Gastrocnemius medialis (tissue), 4 donors: ENCODE measurements around the gene PPP6R2. TPM values are rescaled to one million over a fixed set of nuclear protein-coding genes. Genes with fewer than 3 reads are reported as not detected.

Experiments used
- ATAC-seq, 2 donors: fragments of 150-250 bp; one replicate each; pipeline ENCODE4 v1.9.1; 2016
- DNase-seq, 2 donors: peaks; one replicate each; pipeline ENCODE4 v3.0.0-alpha.2; 2019
- H3K27ac ChIP-seq, 4 donors: fragments of 200-600 bp; sonication (generic); 1 replicate in 1 of 4; 2 replicates in 3 of 4; pipeline ENCODE4 v1.5.1; 2016 to 2018; ENCODE audit warnings: mild to moderate bottlenecking in 2 of 4, moderate library complexity in 1 of 4
- H3K27me3 ChIP-seq, 3 donors: fragments of 200-600 bp; sonication (generic) in 2 of 3; 1 replicate in 1 of 3; 2 replicates in 2 of 3; pipeline versions ENCODE4 v1.5.1 to v1.6.0; 2016 to 2019; ENCODE audit warnings: mild to moderate bottlenecking in 1 of 3, moderate library complexity in 1 of 3
- H3K36me3 ChIP-seq, 2 donors: fragments of 200-600 bp; sonication (generic) in 1 of 2; one replicate each; pipeline ENCODE4 v1.5.1; 2017 to 2018
- H3K4me1 ChIP-seq, 2 donors: fragments of 200-600 bp; sonication (generic) in 1 of 2; one replicate each; pipeline ENCODE4 v1.5.1; 2016 to 2017; ENCODE audit warnings: mild to moderate bottlenecking in 2 of 2
- H3K4me3 ChIP-seq, 4 donors: fragments of 200-600 bp; sonication (generic) in 3 of 4; 1 replicate in 1 of 4; 2 replicates in 3 of 4; pipeline ENCODE4 v1.5.1; 2016 to 2019; ENCODE audit warnings: mild to moderate bottlenecking in 2 of 4
- H3K9me3 ChIP-seq, 3 donors: fragments of 200-600 bp; sonication (generic) in 2 of 3; 1 replicate in 1 of 3; 2 replicates in 2 of 3; pipeline ENCODE4 v1.5.1; 2016 to 2019
- POLR2A ChIP-seq, 2 donors: fragments of 450-650 bp; IDR thresholded peaks; one replicate each; pipeline ENCODE4 v1.6.1; 2017; ENCODE audit warnings: antibody characterized with exemption in 2 of 2, mild to moderate bottlenecking in 2 of 2, moderate library complexity in 2 of 2
- in situ Hi-C, 4 donors: fragments of 200-750 bp; cut with MboI; loops; one replicate each; pipeline versions ENCODE4 v1.15.0 to v1.8.0; 2017; ENCODE audit warnings: low sequenced_read_pairs in 4 of 4
- intact Hi-C: fragments of 100-400 bp; cut with DNase I; formaldehyde crosslinking; loops from one replicate; pipeline ENCODE4 v1.15.1; 2023; ENCODE audit warnings: low total_unique reads
- total RNA-seq, 4 donors: library from RNA; depleted of rRNA; stranded (reverse); fragments of >200 nt; gene quantifications; one replicate each; pipeline versions ENCODE4 v1.1.0 to v1.2.3, GENCODE V29; 2016
- TF ChIP-seq, protein P1 (sequence below), 5 experiments: fragments of 450-650 bp in 3 of 5; fragments of 200-600 bp in 2 of 5; sonication (generic) in 2 of 5; IDR thresholded peaks in 4 of 5; conservative IDR thresholded peaks in 1 of 5; 1 replicate in 4 of 5; 2 replicates in 1 of 5; pipeline ENCODE4 v1.5.1; 2016 to 2019; ENCODE audit warnings: antibody characterized with exemption in 5 of 5, mild to moderate bottlenecking in 3 of 5, moderate library complexity in 3 of 5

The PPP6R2 gene
- total RNA-seq, 4 donors from 2014 or later: 55.7 to 96.2 (median 74.1) TPM

GRCh38 chr22:50416996-50417395 is 73.9 kb downstream of the PPP6R2 start:
- Histone ChIP-seq H3K36me3 (peaks cover 0 to 86% of the 10 kb centered on the region in 2 donors), H3K27ac (no peak overlapping the region), H3K4me3 (no peak overlapping the region), H3K9me3 (no peaks in the 10 kb centered on the region), H3K27me3 (no peaks in the 10 kb centered on the region), H3K4me1 (no peaks in the 10 kb centered on the region)
- ATAC-seq (no peak), DNase-seq (no peak)
- TF ChIP-seq, protein P1, sequence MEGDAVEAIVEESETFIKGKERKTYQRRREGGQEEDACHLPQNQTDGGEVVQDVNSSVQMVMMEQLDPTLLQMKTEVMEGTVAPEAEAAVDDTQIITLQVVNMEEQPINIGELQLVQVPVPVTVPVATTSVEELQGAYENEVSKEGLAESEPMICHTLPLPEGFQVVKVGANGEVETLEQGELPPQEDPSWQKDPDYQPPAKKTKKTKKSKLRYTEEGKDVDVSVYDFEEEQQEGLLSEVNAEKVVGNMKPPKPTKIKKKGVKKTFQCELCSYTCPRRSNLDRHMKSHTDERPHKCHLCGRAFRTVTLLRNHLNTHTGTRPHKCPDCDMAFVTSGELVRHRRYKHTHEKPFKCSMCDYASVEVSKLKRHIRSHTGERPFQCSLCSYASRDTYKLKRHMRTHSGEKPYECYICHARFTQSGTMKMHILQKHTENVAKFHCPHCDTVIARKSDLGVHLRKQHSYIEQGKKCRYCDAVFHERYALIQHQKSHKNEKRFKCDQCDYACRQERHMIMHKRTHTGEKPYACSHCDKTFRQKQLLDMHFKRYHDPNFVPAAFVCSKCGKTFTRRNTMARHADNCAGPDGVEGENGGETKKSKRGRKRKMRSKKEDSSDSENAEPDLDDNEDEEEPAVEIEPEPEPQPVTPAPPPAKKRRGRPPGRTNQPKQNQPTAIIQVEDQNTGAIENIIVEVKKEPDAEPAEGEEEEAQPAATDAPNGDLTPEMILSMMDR (IDR thresholded peaks at IDR 0.05 in 4 of 5, conservative IDR thresholded peaks at IDR 0.05 in 1 of 5): no peak
- no peak for TF ChIP-seq POLR2A (IDR thresholded peaks at IDR 0.05)
- intact Hi-C loops: no loop called here
- in situ Hi-C loops: no loop called here

GRCh38 chr22:50417411-50418210 is 74.5 kb downstream of the PPP6R2 start:
- DNase-seq: no peak
- Histone ChIP-seq H3K36me3 (peaks cover 0 to 93% of the 10 kb centered on the region in 2 donors), H3K27ac (no peak overlapping the region)

GRCh38 chr22:50418624-50419023 is 75.5 kb downstream of the PPP6R2 start:
- Histone ChIP-seq H3K27me3 (no peaks in the 10 kb centered on the region), H3K4me3 (no peak overlapping the region), H3K4me1 (no peaks in the 10 kb centered on the region), H3K36me3 (peaks cover 0 to 97% of the 10 kb centered on the region in 2 donors), H3K27ac (no peak overlapping the region), H3K9me3 (no peaks in the 10 kb centered on the region)
- ATAC-seq: no peak
- DNase-seq: no peak
- TF ChIP-seq, protein P1 (IDR thresholded peaks at IDR 0.05 in 4 of 5, conservative IDR thresholded peaks at IDR 0.05 in 1 of 5): no peak
- TF ChIP-seq POLR2A (IDR thresholded peaks at IDR 0.05): no peak
- in situ Hi-C loops: no loop called here
- intact Hi-C loops: no loop called here

More at GRCh38 chr22:50417411-50418210, 74.5 kb downstream of the PPP6R2 start:
- Histone ChIP-seq H3K27me3 (no peaks in the 10 kb centered on the region), H3K9me3 (no peaks in the 10 kb centered on the region), H3K4me1 (no peaks in the 10 kb centered on the region), H3K4me3 (no peak overlapping the region)
- in situ Hi-C loops: no loop called here
- no peak for ATAC-seq
- intact Hi-C loops: no loop called here
- TF ChIP-seq, protein P1 (IDR thresholded peaks at IDR 0.05 in 4 of 5, conservative IDR thresholded peaks at IDR 0.05 in 1 of 5): no peak
- TF ChIP-seq POLR2A (IDR thresholded peaks at IDR 0.05): no peak

DNA sequence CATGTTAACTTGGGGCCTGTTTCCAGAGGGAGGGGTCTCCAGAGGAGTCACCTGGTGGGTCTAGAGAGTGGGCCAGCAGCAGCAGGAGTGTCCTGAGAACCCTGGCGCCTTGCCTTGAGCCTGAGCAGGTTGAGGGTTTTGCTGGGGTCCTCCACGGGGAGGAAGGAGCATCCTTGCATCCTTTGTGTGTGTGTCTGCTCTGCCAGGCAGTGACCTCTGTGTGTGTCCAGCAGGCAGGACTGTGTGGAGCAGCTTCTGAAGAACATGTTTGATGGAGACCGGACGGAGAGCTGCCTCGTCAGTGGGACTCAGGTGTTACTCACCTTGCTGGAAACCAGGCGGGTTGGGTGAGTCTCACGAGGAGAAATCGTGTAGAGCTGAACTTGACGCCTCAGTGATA is 76.0 kb downstream of the PPP6R2 start:
- H3K27ac ChIP-seq: no peak overlapping the region
- H3K27me3 ChIP-seq: no peaks in the 10 kb centered on the region
- no peaks in the 10 kb centered on the region for H3K4me1 ChIP-seq
- intact Hi-C loops: no loop called here
- in situ Hi-C loops: no loop called here
- TF ChIP-seq, protein P1 (IDR thresholded peaks at IDR 0.05 in 4 of 5, conservative IDR thresholded peaks at IDR 0.05 in 1 of 5): no peak
- no peak overlapping the region for H3K4me3 ChIP-seq
- peaks cover 0 to 97% of the 10 kb centered on the region in 2 donors for H3K36me3 ChIP-seq
- DNase-seq (no peak), ATAC-seq (no peak)
- no peaks in the 10 kb centered on the region for H3K9me3 ChIP-seq
